ENCODE results near the gene TTR. TPM values are rescaled to one million over a fixed set of nuclear protein-coding genes. Genes with fewer than 3 reads are reported as not detected.

The TTR gene
- total and polyA plus RNA-seq, 2 of the 13 experiments (the other 11 are each of a cell fraction or from before 2014, with no cell fraction given): 91.3 to 496 TPM

DNA sequence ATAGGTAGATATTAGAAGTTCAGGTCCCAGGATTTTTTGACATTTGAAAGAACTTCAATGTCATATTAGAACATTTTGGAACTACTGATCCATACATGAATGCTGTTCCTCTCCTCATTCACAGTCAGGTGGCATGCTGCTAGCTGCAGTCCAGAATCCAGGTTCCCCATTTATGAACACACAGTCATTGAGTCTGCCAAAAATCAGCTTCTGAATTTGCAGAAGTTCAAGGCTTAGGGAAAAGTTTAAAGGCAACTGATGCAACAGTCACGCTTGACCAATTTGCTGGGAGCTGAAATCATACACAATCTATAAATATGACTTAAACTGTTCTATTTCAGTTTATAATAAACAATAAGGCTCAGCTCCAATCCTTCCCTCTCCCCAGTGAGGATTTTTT is 17.3 kb upstream of the TTR start:
- TF ChIP-seq ZNF629 (CRISPR knock-in tag; conservative IDR thresholded peaks at IDR 0.05): no peak
- TF ChIP-seq ATF6 (CRISPR knock-in tag; conservative IDR thresholded peaks at IDR 0.05): no peak
- no peak for TF ChIP-seq KAT2B (IDR thresholded peaks at IDR 0.05; ENCODE audit: borderline replicate concordance, low read depth, low read length)
- TF ChIP-seq HNF4G (IDR thresholded peaks at IDR 0.05; ENCODE audit: borderline replicate concordance, low read depth, low read length): no peak
- no peak for TF ChIP-seq HNF4G (CRISPR knock-in tag; IDR thresholded peaks at IDR 0.05; ENCODE audit: borderline replicate concordance, low read depth)
- TF ChIP-seq AGO1 (IDR thresholded peaks at IDR 0.05; ENCODE audit: low read depth, low read length, poor library complexity, severe bottlenecking): no peak
- no peak for TF ChIP-seq ZBTB46 (CRISPR knock-in tag; IDR thresholded peaks at IDR 0.05; ENCODE audit: borderline replicate concordance)
- TF ChIP-seq MTA1 (CRISPR knock-in tag; IDR thresholded peaks at IDR 0.05; ENCODE audit: borderline replicate concordance): no peak
- TF ChIP-seq ZNF678 (CRISPR knock-in tag; IDR thresholded peaks at IDR 0.05): no peak
- TF ChIP-seq CCDC6 (CRISPR knock-in tag; IDR thresholded peaks at IDR 0.05): no peak
- TF ChIP-seq CHD4 (IDR thresholded peaks at IDR 0.05; ENCODE audit: borderline replicate concordance, low read length): no peak
- TF ChIP-seq ZNF317 (CRISPR knock-in tag; IDR thresholded peaks at IDR 0.05): no peak
- Histone ChIP-seq H3K4me3 (replicated peaks in 1 of 3; ENCODE audit: insufficient read depth in 1 of 3, low read depth in 2 of 3, low read length in 3 of 3) (no peak overlapping the region), H3K4me2 (ENCODE audit: low read depth, low read length) (no peak overlapping the region), H3K27ac (ENCODE audit: extremely low read length, insufficient read depth, low read length) (no peak overlapping the region), H3K9me3 (ENCODE audit: low read length) (no peaks in the 10 kb centered on the region), H3K9ac (ENCODE audit: insufficient read depth, low read depth, low read length) (no peak overlapping the region), H3K79me2 (ENCODE audit: insufficient read depth, low read length) (no peaks in the 10 kb centered on the region), H4K20me1 (ENCODE audit: insufficient read depth, low read length) (no peaks in the 10 kb centered on the region), H3K4me1 (ENCODE audit: insufficient read depth, low read length) (peaks cover 58% of the 10 kb centered on the region), H3K27me3 (ENCODE audit: control insufficient read depth in 1 of 2, insufficient read depth in 2 of 2, low read length in 2 of 2) (no peaks in the 10 kb centered on the region), H3K36me3 (replicated peaks in 1 of 2; ENCODE audit: control insufficient read depth in 1 of 2, insufficient read depth in 2 of 2, low read length in 2 of 2) (no peaks in the 10 kb centered on the region), H2AFZ (ENCODE audit: low read length) (no peak overlapping the region)
- in situ Hi-C loops (cut with HindIII; ENCODE audit: extremely low pct_ligation_motif_present, low pct_unique_long_range_greater_than_20kb) (no loop called here), intact Hi-C loops (cut with micrococcal nuclease; ENCODE audit: unreplicated experiment) (no loop called here)
- ChIA-PET CTCF (ENCODE audit: low intra/inter-chr PET ratio, low total read pairs) (no interaction called here), POLR2A (interaction anchor here (1.1 kb wide), 1 partner anchor 17 kb away, joined by 7 read pairs; the partner anchor contains the start of gene TTR)
- ATAC-seq: no peak
- 71% methylated on average over 1 of the region's 1 CpG for WGBS (ENCODE audit: low lambda C conversion rate)
- no peak for FAIRE-seq
- no peak for DNase-seq (ENCODE audit: low spot score)
- no TSS peak for BruUV-seq (replicated peaks)

Data from HepG2 (cell line).